Activated CD4-positive, alpha-beta T cell treated with anti-CD3 and anti-CD28 coated beads, Interleukin-2, amount 50 U/mL, for 1 hour (primary cell): Measurements from ENCODE around the gene GET3.
"Not testable (repeated sequence)": the region's sequence is repeated elsewhere in the genome, so short reads cannot be mapped to it uniquely, and the experiment has no call there.

Experiments
- DNase-seq: peaks from one replicate; pipeline ENCODE4 v3.0.0-alpha.2; 2020

Gene GET3

DNA sequence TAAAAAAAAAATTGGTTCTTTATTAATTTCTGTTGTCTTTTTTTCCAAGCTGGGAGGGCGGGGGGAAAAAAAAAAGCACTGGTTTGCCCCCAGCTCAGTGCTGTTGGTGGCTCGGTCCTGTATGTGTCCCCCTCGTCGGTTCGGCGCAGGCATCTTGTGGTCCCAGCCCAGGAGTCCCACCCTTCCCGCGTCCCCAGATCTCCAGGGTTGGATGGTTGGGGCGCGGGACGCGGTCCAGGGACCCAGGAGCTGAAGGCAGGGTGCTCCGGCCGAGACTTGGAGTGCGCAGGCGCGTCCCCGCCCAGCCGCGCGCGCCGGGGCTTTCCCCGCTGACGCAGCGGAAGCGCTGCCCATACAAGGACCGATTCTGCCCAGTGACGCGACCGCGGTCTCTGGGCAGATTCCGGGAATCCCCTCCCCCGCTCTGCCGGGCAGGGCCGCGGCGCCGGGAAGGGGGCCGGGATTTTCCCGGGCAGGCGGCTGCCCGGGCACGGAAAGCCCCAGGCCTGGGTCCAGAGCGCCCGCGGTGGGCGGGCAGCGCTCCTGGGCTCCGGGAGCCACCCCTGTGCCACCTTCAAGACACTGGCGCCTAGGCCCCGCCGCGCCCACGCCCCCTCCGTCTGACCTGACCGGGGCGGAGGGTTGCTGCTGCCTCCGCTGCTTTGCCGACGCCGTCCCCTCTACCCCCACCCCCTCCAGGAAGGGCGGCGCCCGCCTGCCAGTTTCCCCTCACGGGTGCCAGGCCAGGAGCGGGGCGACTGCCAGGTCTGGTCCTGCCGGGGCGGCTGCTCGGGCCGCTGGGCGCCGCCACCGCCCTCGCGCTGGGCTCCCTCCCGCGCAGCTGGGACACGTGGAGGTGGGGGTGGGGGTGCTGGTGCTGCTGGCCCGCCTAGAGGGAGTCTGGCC, 56.2 kb downstream of the GET3 start:
- peak; percentile 93 for DNase-seq

DNA sequence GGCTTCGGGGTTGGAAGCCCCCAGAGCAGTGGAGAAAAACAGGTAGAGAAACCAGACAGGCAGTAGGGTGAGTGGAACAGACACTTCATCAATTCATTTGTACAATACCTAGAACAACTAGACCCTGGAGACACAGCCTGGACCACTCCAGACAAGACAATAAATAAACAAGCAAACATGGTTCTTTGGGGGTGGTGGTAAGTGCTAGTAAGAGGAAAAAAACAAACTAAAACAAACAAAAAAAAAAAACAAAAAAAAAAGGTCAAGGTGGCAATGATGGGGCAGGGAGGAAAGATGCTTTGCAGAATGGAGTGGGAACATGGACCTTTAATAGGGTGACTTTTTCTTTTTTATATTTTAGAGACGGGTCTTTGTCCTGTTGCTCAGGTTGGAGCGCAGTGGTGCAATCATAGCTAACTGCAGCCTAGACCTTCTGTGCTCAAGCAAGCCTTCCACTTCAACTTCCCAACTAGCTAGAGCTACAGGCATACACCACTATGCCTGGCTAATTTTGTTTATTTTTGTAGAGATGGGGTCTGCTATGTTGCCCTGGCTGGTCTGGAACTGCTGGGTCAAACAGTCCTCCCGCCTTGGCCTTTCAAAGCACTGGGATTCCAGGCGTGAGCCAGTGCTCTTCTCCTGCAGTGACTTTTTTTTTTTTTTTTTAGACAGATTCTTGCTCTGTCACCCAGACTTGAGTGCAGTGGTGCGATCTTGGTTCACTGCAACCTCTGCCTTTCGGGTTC, 57.1 kb downstream of the GET3 start:
- DNase-seq = no peak

- no peak for DNase-seq
Measured at GRCh38 chr19:12794971-12795381, 57.7 kb downstream of the GET3 start.

- peak; percentile 72 for DNase-seq
Measured at GRCh38 chr19:12796146-12797071, 59.1 kb downstream of the GET3 start.

DNA sequence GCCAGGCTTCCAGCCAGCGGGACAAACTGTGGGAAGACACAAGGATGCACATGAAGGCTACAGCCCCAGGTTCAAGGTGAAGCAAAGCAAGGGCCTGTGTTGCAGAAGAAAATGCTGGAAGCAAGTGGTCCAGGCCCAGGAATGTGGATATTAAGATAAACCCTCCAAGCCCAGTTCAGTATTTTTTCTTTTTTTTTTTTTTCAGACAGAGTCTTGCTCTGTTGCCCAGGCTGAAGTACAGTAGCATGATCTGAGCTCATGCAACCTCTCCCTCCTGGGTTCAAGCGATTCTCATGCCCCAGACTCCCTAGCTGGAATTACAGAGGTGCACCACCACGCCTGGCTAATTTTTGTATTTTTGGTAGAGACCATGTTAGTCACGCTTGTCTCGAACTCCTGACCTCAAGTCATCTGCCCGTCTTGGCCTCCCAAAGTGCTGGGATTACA, 59.9 kb downstream of the GET3 start:
- DNase-seq = no peak

- DNase-seq = not testable (repeated sequence)
Measured at GRCh38 chr19:12797607-12798006, 60.3 kb downstream of the GET3 start.
